ENCODE results near the gene LONP1. TPM values are rescaled to one million over a fixed set of nuclear protein-coding genes. Genes with fewer than 3 reads are reported as not detected.

LONP1 gene
- total and polyA plus RNA-seq, 2 of the 8 experiments (the other 6 are each of a cell fraction or from before 2014, with no cell fraction given), result 98.1 to 117 TPM

DNA sequence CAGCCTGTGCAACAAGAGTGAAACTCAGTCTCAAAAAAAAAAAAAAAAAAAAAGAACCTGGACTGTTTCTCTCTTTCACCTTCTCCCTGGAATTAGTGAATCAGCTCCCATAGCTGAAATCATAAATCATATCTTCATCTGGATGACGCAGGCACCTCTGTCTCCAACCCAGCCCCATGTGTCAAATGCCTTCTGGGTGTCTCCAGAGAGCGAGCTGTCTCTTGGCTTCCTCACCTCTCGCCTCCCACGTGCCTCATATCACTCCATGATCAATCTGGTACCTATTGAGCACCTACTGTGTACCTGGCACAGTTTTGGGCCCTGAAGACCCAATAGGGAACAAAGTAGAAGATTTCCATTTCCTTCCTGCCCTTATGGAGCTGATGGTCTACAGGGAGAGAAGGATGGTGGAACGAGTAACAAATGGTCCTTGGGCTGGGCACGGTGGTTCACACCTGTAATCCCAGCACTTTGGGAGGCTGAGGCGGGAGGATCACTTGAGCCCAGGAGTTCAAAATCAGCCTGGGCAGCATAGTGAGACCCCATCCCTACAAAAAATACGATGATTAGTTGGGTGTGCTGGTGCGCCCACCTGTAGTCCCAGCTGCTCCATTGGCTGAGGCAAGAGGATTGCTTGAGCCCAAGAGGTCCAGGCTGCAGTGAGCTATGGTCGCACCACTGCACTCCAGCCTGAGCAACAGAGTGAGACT lies 36.6 kb downstream of the LONP1 start:
- H3K36me3 ChIP-seq (ENCODE audit: control insufficient read depth in 2 of 4, insufficient read depth in 4 of 4, low read length in 3 of 4), result 0 out of 8 replicates have a peak, but pooled peaks cover 0 to 2% (median 0%) of the 10 kb centered on the region in 4 experiments
- ChIA-PET POLR2A (ENCODE audit: partially characterized antibody) (interaction anchor here (0.6 to 1.5 kb wide), 4 partner anchors 8 to 38 kb away, joined by 3 to 5 read pairs (median 4); partner anchors contain the start of genes CATSPERD and LONP1), CTCF (ENCODE audit: partially characterized antibody) (no interaction called here)
- no peak for TF ChIP-seq POU5F1 (IDR thresholded peaks at IDR 0.05; ENCODE audit: low read depth, low read length)
- TF ChIP-seq SIX5 (IDR thresholded peaks at IDR 0.05; ENCODE audit: low read depth, low read length), result no peak
- no peak for TF ChIP-seq CHD2 (IDR thresholded peaks at IDR 0.05; ENCODE audit: low read length)
- TF ChIP-seq SP2 (IDR thresholded peaks at IDR 0.05; ENCODE audit: low read length), result no peak
- TF ChIP-seq ZNF274 (IDR thresholded peaks at IDR 0.05; ENCODE audit: borderline replicate concordance, extremely low read depth, low read length), result no peak
- no peak for TF ChIP-seq RFX5 (IDR thresholded peaks at IDR 0.05; ENCODE audit: borderline replicate concordance, low read depth, low read length)
- TF ChIP-seq CHD1 (IDR thresholded peaks at IDR 0.05; ENCODE audit: low read depth, low read length), result no peak
- TF ChIP-seq, protein P1, sequence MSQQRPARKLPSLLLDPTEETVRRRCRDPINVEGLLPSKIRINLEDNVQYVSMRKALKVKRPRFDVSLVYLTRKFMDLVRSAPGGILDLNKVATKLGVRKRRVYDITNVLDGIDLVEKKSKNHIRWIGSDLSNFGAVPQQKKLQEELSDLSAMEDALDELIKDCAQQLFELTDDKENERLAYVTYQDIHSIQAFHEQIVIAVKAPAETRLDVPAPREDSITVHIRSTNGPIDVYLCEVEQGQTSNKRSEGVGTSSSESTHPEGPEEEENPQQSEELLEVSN (IDR thresholded peaks at IDR 0.05), result no peak
- TF ChIP-seq, protein P2, sequence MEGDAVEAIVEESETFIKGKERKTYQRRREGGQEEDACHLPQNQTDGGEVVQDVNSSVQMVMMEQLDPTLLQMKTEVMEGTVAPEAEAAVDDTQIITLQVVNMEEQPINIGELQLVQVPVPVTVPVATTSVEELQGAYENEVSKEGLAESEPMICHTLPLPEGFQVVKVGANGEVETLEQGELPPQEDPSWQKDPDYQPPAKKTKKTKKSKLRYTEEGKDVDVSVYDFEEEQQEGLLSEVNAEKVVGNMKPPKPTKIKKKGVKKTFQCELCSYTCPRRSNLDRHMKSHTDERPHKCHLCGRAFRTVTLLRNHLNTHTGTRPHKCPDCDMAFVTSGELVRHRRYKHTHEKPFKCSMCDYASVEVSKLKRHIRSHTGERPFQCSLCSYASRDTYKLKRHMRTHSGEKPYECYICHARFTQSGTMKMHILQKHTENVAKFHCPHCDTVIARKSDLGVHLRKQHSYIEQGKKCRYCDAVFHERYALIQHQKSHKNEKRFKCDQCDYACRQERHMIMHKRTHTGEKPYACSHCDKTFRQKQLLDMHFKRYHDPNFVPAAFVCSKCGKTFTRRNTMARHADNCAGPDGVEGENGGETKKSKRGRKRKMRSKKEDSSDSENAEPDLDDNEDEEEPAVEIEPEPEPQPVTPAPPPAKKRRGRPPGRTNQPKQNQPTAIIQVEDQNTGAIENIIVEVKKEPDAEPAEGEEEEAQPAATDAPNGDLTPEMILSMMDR (IDR thresholded peaks at IDR 0.05; ENCODE audit: control extremely low read depth in 1 of 3, insufficient read depth in 1 of 3, low read depth in 1 of 3, low read length in 3 of 3), result no peak

More for the DNA sequence above, 36.6 kb downstream of the LONP1 start:
- no peak overlapping the region for H4K5ac ChIP-seq (ENCODE audit: insufficient read length, low read depth, low read length)
- H2AFZ ChIP-seq (ENCODE audit: low read length), result no peak overlapping the region
- H3K4me2 ChIP-seq (ENCODE audit: insufficient read depth in 1 of 2, low read depth in 2 of 2, low read length in 2 of 2), result no peak overlapping the region
- H3K56ac ChIP-seq (replicated peaks; ENCODE audit: insufficient read length, low read depth, low read length), result no peak overlapping the region
- H3K79me1 ChIP-seq (ENCODE audit: low read depth, low read length), result 0 out of 2 replicates have a peak, but pooled peaks cover 3% of the 10 kb centered on the region
- peaks cover 0 to 16% (median 2%) of the 10 kb centered on the region in 4 experiments; a peak in 5 of 7 replicates for H3K4me1 ChIP-seq (replicated peaks in 1 of 4; ENCODE audit: control insufficient read depth in 3 of 4, insufficient read depth in 4 of 4, low read length in 3 of 4)
- no peak overlapping the region for H3K27ac ChIP-seq (ENCODE audit: low read depth, low read length)
- peaks cover 0 to 10% of the 10 kb centered on the region in 2 experiments for H4K20me1 ChIP-seq (replicated peaks in 1 of 2; ENCODE audit: control insufficient read depth in 1 of 2, insufficient read depth in 2 of 2, low read length in 2 of 2)
- no peak overlapping the region for H2AK5ac ChIP-seq (ENCODE audit: low read depth, low read length)
- H3K14ac ChIP-seq (ENCODE audit: insufficient read length), result no peak overlapping the region
- no peak for FAIRE-seq
- no peak overlapping the region for H2BK120ac ChIP-seq (replicated peaks; ENCODE audit: low read depth, low read length)
- no peak overlapping the region for H3K4me3 ChIP-seq (ENCODE audit: extremely low read depth in 1 of 4, insufficient read depth in 2 of 4, low read depth in 3 of 4, low read length in 4 of 4)
- DNase-seq (ENCODE audit: low read depth in 1 of 2, low spot score in 2 of 2), result no peak
- H3K23me2 ChIP-seq (ENCODE audit: low read depth, low read length), result peaks cover 18% of the 10 kb centered on the region; the same call in 1 of the 2 replicates
- H3K23ac ChIP-seq (ENCODE audit: insufficient read length), result no peak overlapping the region
- no peaks in the 10 kb centered on the region for H3K9me3 ChIP-seq (ENCODE audit: insufficient read depth in 2 of 2, low read depth in 1 of 2, low read length in 1 of 2)
- no peak overlapping the region for H4K8ac ChIP-seq (ENCODE audit: extremely low read depth, insufficient read depth, low read length)
- H3K9ac ChIP-seq (replicated peaks in 1 of 4; ENCODE audit: extremely low read depth in 1 of 4, low read depth in 3 of 4, low read length in 3 of 4), result no peak overlapping the region
- H3K18ac ChIP-seq (ENCODE audit: extremely low read depth, low read length), result no peak overlapping the region
- H3K79me2 ChIP-seq (ENCODE audit: control insufficient read depth in 1 of 2, insufficient read depth in 2 of 2, low read length in 2 of 2), result no peaks in the 10 kb centered on the region
- 83% methylated on average over 10 of the region's 10 CpGs; no CpG with 5 or more reads in 1 of the 2 experiments for WGBS, 2 experiments (ENCODE audit: extremely low coverage in 1 of 2, insufficient coverage in 1 of 2, insufficient read length in 1 of 2, insufficient replicate concordance in 2 of 2, low coverage in 1 of 2, low lambda C conversion rate in 2 of 2, missing lambda C conversion rate in 1 of 2)
- H2BK20ac ChIP-seq (ENCODE audit: low read length), result no peak overlapping the region
- H3K27me3 ChIP-seq (replicated peaks in 1 of 4; ENCODE audit: control insufficient read depth in 3 of 4, extremely low read depth in 1 of 4, insufficient read depth in 3 of 4, low read length in 3 of 4), result no peaks in the 10 kb centered on the region
- no peak overlapping the region for H4K91ac ChIP-seq (replicated peaks; ENCODE audit: insufficient read length, low read length)
- H3K4ac ChIP-seq (replicated peaks; ENCODE audit: insufficient read length, low read depth, low read length), result no peak overlapping the region
- H2BK12ac ChIP-seq (ENCODE audit: low read depth, low read length), result no peak overlapping the region
- H2BK5ac ChIP-seq (ENCODE audit: low read depth, low read length), result no peak overlapping the region
- H2BK15ac ChIP-seq (ENCODE audit: low read length), result no peak overlapping the region

Data from H1 (cell line).